Measurements from ENCODE around the gene LGR5. TPM values are rescaled to one million over a fixed set of nuclear protein-coding genes. Genes with fewer than 3 reads are reported as not detected.

LGR5 gene
- total and polyA plus RNA-seq, 9 of the 15 experiments (the other 6 are each of a cell fraction or from before 2014, with no cell fraction given), result not detected

GRCh38 chr12:71602761-71603577 lies 163.4 kb downstream of the LGR5 start (continued):
- no peak for TF ChIP-seq ZNF449 (CRISPR knock-in tag; IDR thresholded peaks at IDR 0.05)
- no peak for TF ChIP-seq SMARCC2 (IDR thresholded peaks at IDR 0.05; ENCODE audit: low read depth)
- peak; percentile 23; the same call in 1 of the 2 replicates for TF ChIP-seq CEBPB (tag; IDR thresholded peaks at IDR 0.05)
- no peak for TF ChIP-seq ZBTB12 (CRISPR knock-in tag; IDR thresholded peaks at IDR 0.05)
- TF ChIP-seq HCFC1 (IDR thresholded peaks at IDR 0.05; ENCODE audit: low read depth, low read length), result peak; percentile 51; the same call in 1 of the 2 replicates
- TF ChIP-seq MTA1 (IDR thresholded peaks at IDR 0.05; ENCODE audit: borderline replicate concordance), result no peak
- TF ChIP-seq BRF2 (IDR thresholded peaks at IDR 0.05; ENCODE audit: borderline replicate concordance, insufficient read depth, insufficient read length), result no peak
- TF ChIP-seq ZC3H8 (IDR thresholded peaks at IDR 0.05), result no peak
- 0 out of 2 replicates have a peak, but pooled peaks have one; percentile 25 for TF ChIP-seq ZNF143 (CRISPR knock-in tag; IDR thresholded peaks at IDR 0.05)
- no peak for TF ChIP-seq ELF1 (tag; IDR thresholded peaks at IDR 0.05)
- no peak for TF ChIP-seq CSDE1 (IDR thresholded peaks at IDR 0.05)
- TF ChIP-seq HNRNPL (IDR thresholded peaks at IDR 0.05; ENCODE audit: low read depth, low read length), result no peak
- TF ChIP-seq POU5F1 (IDR thresholded peaks at IDR 0.05; ENCODE audit: borderline replicate concordance, low read depth, low read length, partially characterized antibody), result no peak
- no peak for TF ChIP-seq ZZZ3 (IDR thresholded peaks at IDR 0.05)
- TF ChIP-seq SNIP1 (IDR thresholded peaks at IDR 0.05; ENCODE audit: low read depth), result no peak
- no peak for TF ChIP-seq KAT2B (IDR thresholded peaks at IDR 0.05; ENCODE audit: low read depth, low read length)

Data from K562 (cell line).